GM18508 (cell line): Measurements from ENCODE around the gene RALB.
A peak's percentile ranks its signal among the peaks of the same experiment; 100 is the strongest.
"Not testable (repeated sequence)": the region's sequence is repeated elsewhere in the genome, so short reads cannot be mapped to it uniquely, and the experiment has no call there.

ENCODE experiments used
- ATAC-seq: cut with Tn5 transposase; IDR thresholded peaks from one replicate; pipeline ENCODE4 v1.9.1; 2021; ENCODE audit warnings: moderate number of reproducible peaks; ENCODE audit not compliant: insufficient read depth, unreplicated experiment

Gene RALB

GRCh38 chr2:120224256-120224655, 28.4 kb upstream of the RALB start:
- ATAC-seq: no peak

GRCh38 chr2:120224735-120225548, 27.7 kb upstream of the RALB start:
- no peak for ATAC-seq

GRCh38 chr2:120225549-120226065, 27.0 kb upstream of the RALB start:
- ATAC-seq: no peak

- ATAC-seq: no peak
Measured at GRCh38 chr2:120226316-120226715, 26.3 kb upstream of the RALB start.

GRCh38 chr2:120227111-120227991, 25.3 kb upstream of the RALB start:
- no peak for ATAC-seq

GRCh38 chr2:120228503-120228902, 24.1 kb upstream of the RALB start:
- ATAC-seq: no peak

GRCh38 chr2:120229341-120229740, 23.3 kb upstream of the RALB start:
- ATAC-seq: no peak

GRCh38 chr2:120230515-120231471, 21.9 kb upstream of the RALB start:
- no peak for ATAC-seq

GRCh38 chr2:120231564-120231973, 21.1 kb upstream of the RALB start:
- peak; percentile 14 for ATAC-seq

GRCh38 chr2:120231974-120232635, 20.5 kb upstream of the RALB start:
- peak; percentile 77 for ATAC-seq

GRCh38 chr2:120233292-120233691, 19.4 kb upstream of the RALB start:
- no peak for ATAC-seq

- not testable (repeated sequence) for ATAC-seq
Measured at GRCh38 chr2:120235158-120235557, 17.5 kb upstream of the RALB start.

GRCh38 chr2:120235681-120236080, 17.0 kb upstream of the RALB start:
- no peak for ATAC-seq

GRCh38 chr2:120236316-120236715, 16.3 kb upstream of the RALB start:
- ATAC-seq: no peak

- ATAC-seq: no peak
Measured at GRCh38 chr2:120236791-120237190, 15.9 kb upstream of the RALB start.

- no peak for ATAC-seq
Measured at GRCh38 chr2:120237491-120237902, 15.2 kb upstream of the RALB start.

GRCh38 chr2:120238728-120239487, 13.7 kb upstream of the RALB start:
- no peak for ATAC-seq

GRCh38 chr2:120239488-120240287, 13.0 kb upstream of the RALB start:
- no peak for ATAC-seq
